BE2C (cell line): ENCODE results near the gene BICDL2.
A peak's percentile ranks its signal among the peaks of the same experiment; 100 is the strongest.

Experiments used
- DNase-seq: peaks from one replicate; pipeline ENCODE4 v3.0.0-alpha.2; 2020
- H3K27me3 ChIP-seq: fragments of 250-450 bp; sonication (Bioruptor Pico); 2 replicates; pipeline ENCODE4 v1.5.1; 2020; ENCODE audit warnings: mild to moderate bottlenecking
- H3K36me3 ChIP-seq: fragments of 250-450 bp; sonication (Bioruptor Pico); 2 replicates; pipeline ENCODE4 v1.5.1; 2020; ENCODE audit warnings: mild to moderate bottlenecking
- H3K4me1 ChIP-seq: fragments of 250-450 bp; sonication (Bioruptor Pico); 2 replicates; pipeline ENCODE4 v1.5.1; 2020
- H3K4me3 ChIP-seq: 2 replicates; pipeline ENCODE4 v1.5.1; 2011; ENCODE audit warnings: low read depth, low read length
- H3K9me3 ChIP-seq: fragments of 250-450 bp; sonication (Bioruptor Pico); 2 replicates; pipeline ENCODE4 v1.5.1; 2020
- CTCF ChIP-seq: IDR thresholded peaks from 2 replicates; pipeline ENCODE4 v1.5.1; 2012; ENCODE audit warnings: mild to moderate bottlenecking, low read depth, low read length

Gene BICDL2

GRCh38 chr16:3047387-3047720 lies 10.6 kb upstream of the BICDL2 start:
- Histone ChIP-seq H3K9me3 (0 out of 2 replicates have a peak, but pooled peaks cover 3% of the 10 kb centered on the region), H3K27me3 (peaks cover 92% of the 10 kb centered on the region), H3K4me1 (no peaks in the 10 kb centered on the region), H3K4me3 (no peak overlapping the region), H3K36me3 (no peaks in the 10 kb centered on the region)
- DNase-seq, result no peak
- TF ChIP-seq CTCF, result no peak

GRCh38 chr16:3046641-3047386 lies 10.1 kb upstream of the BICDL2 start:
- no peak overlapping the region for H3K4me3 ChIP-seq
- H3K36me3 ChIP-seq, result no peaks in the 10 kb centered on the region
- TF ChIP-seq CTCF, result no peak
- H3K4me1 ChIP-seq, result no peaks in the 10 kb centered on the region
- DNase-seq, result no peak
- H3K27me3 ChIP-seq, result peaks cover 93% of the 10 kb centered on the region
- 0 out of 2 replicates have a peak, but pooled peaks cover 3% of the 10 kb centered on the region for H3K9me3 ChIP-seq

- H3K27me3 ChIP-seq, result peaks cover 93% of the 10 kb centered on the region
- H3K4me3 ChIP-seq, result peak within 1 kb of the TSS; percentile 28; the same call in 1 of the 2 replicates
- no peak for TF ChIP-seq CTCF
- H3K9me3 ChIP-seq, result 0 out of 2 replicates have a peak, but pooled peaks cover 3% of the 10 kb centered on the region
- no peak for DNase-seq
- no peaks in the 10 kb centered on the region for H3K36me3 ChIP-seq
- H3K4me1 ChIP-seq, result no peaks in the 10 kb centered on the region
These were observed 9.3 kb upstream of the BICDL2 start, which contains the start of gene MMP25 for GRCh38 chr16:3045758-3046640. MMP25 (plus strand) TSS chr16:3046561; CDS start chr16:3046918, 357 bp downstream.

- Histone ChIP-seq H3K4me1 (no peaks in the 10 kb centered on the region), H3K36me3 (no peaks in the 10 kb centered on the region), H3K27me3 (peaks cover 93% of the 10 kb centered on the region), H3K9me3 (0 out of 2 replicates have a peak, but pooled peaks cover 3% of the 10 kb centered on the region), H3K4me3 (no peak overlapping the region)
- TF ChIP-seq CTCF, result no peak
- no peak for DNase-seq
These were observed 8.0 kb upstream of the BICDL2 start for GRCh38 chr16:3044708-3045107.

GRCh38 chr16:3042376-3042775 lies 5.6 kb upstream of the BICDL2 start:
- Histone ChIP-seq H3K4me3 (no peak overlapping the region), H3K27me3 (peaks cover 93% of the 10 kb centered on the region), H3K4me1 (no peaks in the 10 kb centered on the region), H3K9me3 (0 out of 2 replicates have a peak, but pooled peaks cover 3% of the 10 kb centered on the region), H3K36me3 (no peaks in the 10 kb centered on the region)
- no peak for TF ChIP-seq CTCF
- no peak for DNase-seq
